Measurements from ENCODE around the gene IRX4.

IRX4 gene

GRCh38 chr5:1930501-1930879 is 47.8 kb upstream of the IRX4 start:
- Histone ChIP-seq H3K4me2 (ENCODE audit: low read depth, low read length) (no peak overlapping the region), H3K9me3 (replicated peaks; ENCODE audit: insufficient read depth, low read length) (no peaks in the 10 kb centered on the region), H3K79me2 (ENCODE audit: low read length) (no peaks in the 10 kb centered on the region), H3K27ac (ENCODE audit: low read length) (no peak overlapping the region), H3K27me3 (replicated peaks; ENCODE audit: insufficient read depth, low read length) (peaks cover 38% of the 10 kb centered on the region), H4K20me1 (ENCODE audit: insufficient read depth, low read length) (no peaks in the 10 kb centered on the region), H3K4me3 (ENCODE audit: low read length) (no peak overlapping the region), H2AFZ (ENCODE audit: low read length) (no peak overlapping the region), H3K9me2 (replicated peaks; ENCODE audit: insufficient read depth, low read length) (no peaks in the 10 kb centered on the region), H3K4me1 (ENCODE audit: low read length) (no peaks in the 10 kb centered on the region), H3K9ac (ENCODE audit: low read length) (no peak overlapping the region), H3K36me3 (replicated peaks; ENCODE audit: insufficient read depth, low read length) (no peaks in the 10 kb centered on the region), H3F3A (ENCODE audit: insufficient read depth, low read length) (no peaks in the 10 kb centered on the region)
- no peak for TF ChIP-seq EZH2 (optimal IDR thresholded peaks at IDR 0.05; ENCODE audit: low read depth, low read length)
- no peak for TF ChIP-seq EZH2phosphoT487 (IDR thresholded peaks at IDR 0.05; ENCODE audit: low read length)
- no peak for TF ChIP-seq CTCF (IDR thresholded peaks at IDR 0.05; ENCODE audit: low read length)
- no peak for DNase-seq

- no peak overlapping the region for H3K4me3 ChIP-seq (ENCODE audit: low read length)
- H3K4me2 ChIP-seq (ENCODE audit: low read depth, low read length): no peak overlapping the region
- no peaks in the 10 kb centered on the region for H3K4me1 ChIP-seq (ENCODE audit: low read length)
- no peak overlapping the region for H3K9ac ChIP-seq (ENCODE audit: low read length)
- H3K79me2 ChIP-seq (ENCODE audit: low read length): no peaks in the 10 kb centered on the region
- no peak overlapping the region for H2AFZ ChIP-seq (ENCODE audit: low read length)
- H3K27me3 ChIP-seq (replicated peaks; ENCODE audit: insufficient read depth, low read length): peaks cover 37% of the 10 kb centered on the region
- H4K20me1 ChIP-seq (ENCODE audit: insufficient read depth, low read length): no peaks in the 10 kb centered on the region
- no peaks in the 10 kb centered on the region for H3K9me2 ChIP-seq (replicated peaks; ENCODE audit: insufficient read depth, low read length)
- H3K27ac ChIP-seq (ENCODE audit: low read length): no peak overlapping the region
- no peak for DNase-seq
- no peaks in the 10 kb centered on the region for H3K9me3 ChIP-seq (replicated peaks; ENCODE audit: insufficient read depth, low read length)
- TF ChIP-seq EZH2phosphoT487 (IDR thresholded peaks at IDR 0.05; ENCODE audit: low read length) (no peak), CTCF (IDR thresholded peaks at IDR 0.05; ENCODE audit: low read length) (no peak), EZH2 (optimal IDR thresholded peaks at IDR 0.05; ENCODE audit: low read depth, low read length) (no peak)
- H3F3A ChIP-seq (ENCODE audit: insufficient read depth, low read length): no peaks in the 10 kb centered on the region
- H3K36me3 ChIP-seq (replicated peaks; ENCODE audit: insufficient read depth, low read length): no peaks in the 10 kb centered on the region
Measured at GRCh38 chr5:1929108-1929991, 46.6 kb upstream of the IRX4 start.

GRCh38 chr5:1926471-1927341 is 44.0 kb upstream of the IRX4 start:
- Histone ChIP-seq H3F3A (ENCODE audit: insufficient read depth, low read length) (no peaks in the 10 kb centered on the region), H3K79me2 (ENCODE audit: low read length) (no peaks in the 10 kb centered on the region), H3K4me2 (ENCODE audit: low read depth, low read length) (no peak overlapping the region), H3K4me3 (ENCODE audit: low read length) (no peak overlapping the region), H3K27ac (ENCODE audit: low read length) (no peak overlapping the region), H4K20me1 (ENCODE audit: insufficient read depth, low read length) (no peaks in the 10 kb centered on the region), H2AFZ (ENCODE audit: low read length) (no peak overlapping the region), H3K9ac (ENCODE audit: low read length) (no peak overlapping the region), H3K9me3 (replicated peaks; ENCODE audit: insufficient read depth, low read length) (no peaks in the 10 kb centered on the region), H3K9me2 (replicated peaks; ENCODE audit: insufficient read depth, low read length) (no peaks in the 10 kb centered on the region), H3K27me3 (replicated peaks; ENCODE audit: insufficient read depth, low read length) (peaks cover 37% of the 10 kb centered on the region), H3K36me3 (replicated peaks; ENCODE audit: insufficient read depth, low read length) (no peaks in the 10 kb centered on the region), H3K4me1 (ENCODE audit: low read length) (no peaks in the 10 kb centered on the region)
- TF ChIP-seq CTCF (IDR thresholded peaks at IDR 0.05; ENCODE audit: low read length) (no peak), EZH2phosphoT487 (IDR thresholded peaks at IDR 0.05; ENCODE audit: low read length) (no peak), EZH2 (optimal IDR thresholded peaks at IDR 0.05; ENCODE audit: low read depth, low read length) (no peak)
- DNase-seq: no peak

Measured in MM.1S (cell line).